ENCODE measurements around the gene ZNF652.
"Not testable (repeated sequence)": the region's sequence is repeated elsewhere in the genome, so short reads cannot be mapped to it uniquely, and the experiment has no call there.

The ZNF652 gene

GRCh38 chr17:49393491-49394255 lies 31.6 kb upstream of the ZNF652 start:
- Histone ChIP-seq H3K9me3 (ENCODE audit: low read length) (no peaks in the 10 kb centered on the region), H3K36me3 (ENCODE audit: insufficient read depth, low read length) (no peaks in the 10 kb centered on the region), H3K4me1 (ENCODE audit: insufficient read depth, low read length) (peaks cover 5% of the 10 kb centered on the region), H3K27me3 (ENCODE audit: insufficient read depth, low read length) (peaks cover 7% of the 10 kb centered on the region), H2AFZ (ENCODE audit: low read depth, low read length) (no peak overlapping the region), H3K4me3 (ENCODE audit: low read length) (no peak overlapping the region)

GRCh38 chr17:49390548-49391324 lies 28.7 kb upstream of the ZNF652 start:
- peaks cover 5% of the 10 kb centered on the region for H3K4me1 ChIP-seq (ENCODE audit: insufficient read depth, low read length)
- no peak overlapping the region for H2AFZ ChIP-seq (ENCODE audit: low read depth, low read length)
- no peaks in the 10 kb centered on the region for H3K36me3 ChIP-seq (ENCODE audit: insufficient read depth, low read length)
- H3K4me3 ChIP-seq (ENCODE audit: low read length) = no peak overlapping the region
- H3K27me3 ChIP-seq (ENCODE audit: insufficient read depth, low read length) = no peaks in the 10 kb centered on the region
- H3K9me3 ChIP-seq (ENCODE audit: low read length) = no peaks in the 10 kb centered on the region

DNA sequence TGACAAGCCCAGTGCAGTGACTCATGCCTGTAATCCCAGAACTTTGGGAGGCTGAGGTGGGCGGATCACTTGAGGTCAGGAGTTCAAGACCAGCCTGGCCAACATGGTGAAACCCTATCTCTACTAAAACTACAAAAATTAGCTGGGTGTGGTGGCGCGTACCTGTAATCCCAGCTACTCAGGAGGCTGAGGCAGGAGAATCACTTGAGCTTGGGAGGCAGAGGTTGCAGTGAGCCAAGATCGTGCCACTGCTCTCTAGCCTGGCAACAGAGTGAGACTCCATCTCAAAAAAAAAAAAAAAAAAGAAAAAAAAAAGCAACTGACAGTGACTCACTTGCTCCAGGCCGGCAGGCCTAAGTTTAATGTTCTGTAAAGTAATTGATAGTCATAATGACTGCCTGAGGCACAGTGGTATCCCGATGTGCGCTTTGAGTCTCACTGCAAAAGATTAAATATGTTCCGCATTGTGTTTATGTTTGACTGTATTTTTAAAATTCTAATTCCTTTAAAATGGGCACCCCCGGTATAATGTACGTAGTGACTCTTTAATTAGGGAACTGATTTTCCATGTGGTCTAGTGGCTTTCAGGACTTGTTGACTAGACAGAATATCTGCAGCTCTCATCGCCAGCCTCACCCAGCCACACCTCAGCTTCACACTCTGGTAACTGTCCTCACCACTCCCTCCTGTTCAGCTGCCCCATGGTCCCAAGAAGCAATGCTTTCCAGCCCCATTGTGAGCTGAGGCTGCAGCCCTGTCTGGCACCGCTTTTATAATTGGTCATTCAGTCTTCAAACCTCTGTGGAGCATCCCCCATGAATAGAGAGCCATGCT lies 27.7 kb upstream of the ZNF652 start:
- H3K4me3 ChIP-seq (ENCODE audit: low read length); H3K36me3 ChIP-seq (ENCODE audit: insufficient read depth, low read length); H2AFZ ChIP-seq (ENCODE audit: low read depth, low read length); H3K9me3 ChIP-seq (ENCODE audit: low read length); H3K4me1 ChIP-seq (ENCODE audit: insufficient read depth, low read length); H3K27me3 ChIP-seq (ENCODE audit: insufficient read depth, low read length): not testable (repeated sequence)

- no peaks in the 10 kb centered on the region for H3K27me3 ChIP-seq (ENCODE audit: insufficient read depth, low read length)
- no peaks in the 10 kb centered on the region for H3K36me3 ChIP-seq (ENCODE audit: insufficient read depth, low read length)
- H3K4me3 ChIP-seq (ENCODE audit: low read length) = no peak overlapping the region
- H2AFZ ChIP-seq (ENCODE audit: low read depth, low read length) = no peak overlapping the region
- no peaks in the 10 kb centered on the region for H3K9me3 ChIP-seq (ENCODE audit: low read length)
- H3K4me1 ChIP-seq (ENCODE audit: insufficient read depth, low read length) = peaks cover 5% of the 10 kb centered on the region
These were observed 26.9 kb upstream of the ZNF652 start for GRCh38 chr17:49388692-49389513.

DNA sequence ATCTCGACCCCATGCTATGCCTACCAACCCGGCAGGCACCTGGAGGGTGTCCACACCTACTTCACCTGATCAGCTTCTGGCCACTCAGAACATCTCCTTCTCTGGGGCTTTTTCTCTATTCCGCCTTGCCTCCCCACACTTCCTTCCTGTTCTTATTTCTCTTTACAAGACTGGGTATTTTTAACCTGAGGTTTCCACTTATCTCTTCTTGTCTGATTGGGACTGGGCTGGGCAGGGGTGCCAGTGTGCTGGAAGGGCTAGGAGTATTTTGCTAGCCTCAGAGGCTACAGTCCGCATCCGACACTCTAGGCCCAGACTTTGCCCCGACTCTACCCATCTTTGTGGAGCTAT lies 26.2 kb upstream of the ZNF652 start:
- H3K9me3 ChIP-seq (ENCODE audit: low read length) = peaks cover under 1% of the 10 kb centered on the region
- H3K4me1 ChIP-seq (ENCODE audit: insufficient read depth, low read length) = peaks cover 5% of the 10 kb centered on the region

GRCh38 chr17:49387498-49388289 lies 25.6 kb upstream of the ZNF652 start:
- Histone ChIP-seq H3K27me3 (ENCODE audit: insufficient read depth, low read length) (peaks cover 3% of the 10 kb centered on the region), H3K9me3 (ENCODE audit: low read length) (peaks cover 2% of the 10 kb centered on the region), H3K4me1 (ENCODE audit: insufficient read depth, low read length) (peaks cover 5% of the 10 kb centered on the region), H3K4me3 (ENCODE audit: low read length) (no peak overlapping the region), H3K36me3 (ENCODE audit: insufficient read depth, low read length) (no peaks in the 10 kb centered on the region), H2AFZ (ENCODE audit: low read depth, low read length) (no peak overlapping the region)

More for the DNA sequence above, 26.2 kb upstream of the ZNF652 start:
- no peaks in the 10 kb centered on the region for H3K36me3 ChIP-seq (ENCODE audit: insufficient read depth, low read length)
- peaks cover under 1% of the 10 kb centered on the region for H3K27me3 ChIP-seq (ENCODE audit: insufficient read depth, low read length)
- no peak overlapping the region for H2AFZ ChIP-seq (ENCODE audit: low read depth, low read length)
- no peak overlapping the region for H3K4me3 ChIP-seq (ENCODE audit: low read length)

DNA sequence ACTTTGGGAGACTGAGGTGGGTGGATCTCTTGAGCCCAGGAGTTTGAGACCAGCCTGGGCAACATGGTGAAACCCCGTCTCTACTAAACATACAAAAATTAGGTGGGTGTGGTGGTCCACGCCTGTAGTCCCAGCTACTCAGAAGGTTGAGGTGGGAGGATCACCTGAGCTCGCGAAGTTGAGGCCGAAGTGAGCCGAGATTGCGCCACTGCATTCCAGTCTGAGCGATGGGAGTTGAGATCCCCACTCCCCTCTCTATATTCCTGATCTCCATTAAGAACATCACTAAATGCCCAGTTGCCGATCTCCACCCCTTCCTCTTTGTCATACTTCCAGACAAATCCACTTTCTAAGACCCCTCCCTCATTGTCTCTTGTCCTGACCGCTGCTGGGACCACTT lies 24.3 kb upstream of the ZNF652 start:
- no peak overlapping the region for H2AFZ ChIP-seq (ENCODE audit: low read depth, low read length)
- peaks cover 5% of the 10 kb centered on the region for H3K4me1 ChIP-seq (ENCODE audit: insufficient read depth, low read length)
- H3K4me3 ChIP-seq (ENCODE audit: low read length) = no peak overlapping the region
- H3K27me3 ChIP-seq (ENCODE audit: insufficient read depth, low read length) = peaks cover 3% of the 10 kb centered on the region
- H3K36me3 ChIP-seq (ENCODE audit: insufficient read depth, low read length) = no peaks in the 10 kb centered on the region
- H3K9me3 ChIP-seq (ENCODE audit: low read length) = peaks cover 2% of the 10 kb centered on the region

GRCh38 chr17:49384951-49385350 lies 22.9 kb upstream of the ZNF652 start:
- Histone ChIP-seq H3K9me3 (ENCODE audit: low read length) (peaks cover 2% of the 10 kb centered on the region), H3K4me1 (ENCODE audit: insufficient read depth, low read length) (no peaks in the 10 kb centered on the region)

DNA sequence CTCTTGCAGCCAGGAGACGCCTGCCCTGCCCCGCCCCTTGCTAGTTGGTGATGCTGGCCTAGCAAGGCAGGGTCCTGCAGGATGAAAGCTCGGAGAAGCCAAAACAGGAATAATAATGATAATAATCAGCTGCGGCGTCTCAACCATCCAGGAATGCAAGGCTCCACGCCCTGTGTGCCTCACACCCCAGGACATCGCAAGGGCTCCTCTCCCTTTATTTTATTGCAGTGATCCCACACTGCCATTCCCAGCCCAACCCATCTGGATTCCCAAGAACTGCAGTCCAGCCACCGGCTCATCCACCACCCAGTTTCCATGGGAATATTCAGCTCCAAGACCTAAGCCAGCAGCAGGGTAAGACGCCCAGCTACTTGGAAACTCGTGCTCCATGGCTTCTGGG lies 21.0 kb upstream of the ZNF652 start:
- no peaks in the 10 kb centered on the region for H3K4me1 ChIP-seq (ENCODE audit: insufficient read depth, low read length)
- no peak overlapping the region for H3K4me3 ChIP-seq (ENCODE audit: low read length)
- peaks cover 2% of the 10 kb centered on the region for H3K9me3 ChIP-seq (ENCODE audit: low read length)
- no peaks in the 10 kb centered on the region for H3K36me3 ChIP-seq (ENCODE audit: insufficient read depth, low read length)
- H3K27me3 ChIP-seq (ENCODE audit: insufficient read depth, low read length) = peaks cover 3% of the 10 kb centered on the region
- no peak overlapping the region for H2AFZ ChIP-seq (ENCODE audit: low read depth, low read length)

More at GRCh38 chr17:49384951-49385350, 22.9 kb upstream of the ZNF652 start:
- H3K36me3 ChIP-seq (ENCODE audit: insufficient read depth, low read length) = no peaks in the 10 kb centered on the region
- no peak overlapping the region for H2AFZ ChIP-seq (ENCODE audit: low read depth, low read length)
- no peak overlapping the region for H3K4me3 ChIP-seq (ENCODE audit: low read length)
- H3K27me3 ChIP-seq (ENCODE audit: insufficient read depth, low read length) = peaks cover 3% of the 10 kb centered on the region

- Histone ChIP-seq H3K36me3 (ENCODE audit: insufficient read depth, low read length) (no peaks in the 10 kb centered on the region), H3K4me3 (ENCODE audit: low read length) (no peak overlapping the region), H3K9me3 (ENCODE audit: low read length) (peaks cover 2% of the 10 kb centered on the region), H3K27me3 (ENCODE audit: insufficient read depth, low read length) (peaks cover 3% of the 10 kb centered on the region), H3K4me1 (ENCODE audit: insufficient read depth, low read length) (no peaks in the 10 kb centered on the region), H2AFZ (ENCODE audit: low read depth, low read length) (no peak overlapping the region)
These were observed 20.5 kb upstream of the ZNF652 start for GRCh38 chr17:49382556-49382955.

DNA sequence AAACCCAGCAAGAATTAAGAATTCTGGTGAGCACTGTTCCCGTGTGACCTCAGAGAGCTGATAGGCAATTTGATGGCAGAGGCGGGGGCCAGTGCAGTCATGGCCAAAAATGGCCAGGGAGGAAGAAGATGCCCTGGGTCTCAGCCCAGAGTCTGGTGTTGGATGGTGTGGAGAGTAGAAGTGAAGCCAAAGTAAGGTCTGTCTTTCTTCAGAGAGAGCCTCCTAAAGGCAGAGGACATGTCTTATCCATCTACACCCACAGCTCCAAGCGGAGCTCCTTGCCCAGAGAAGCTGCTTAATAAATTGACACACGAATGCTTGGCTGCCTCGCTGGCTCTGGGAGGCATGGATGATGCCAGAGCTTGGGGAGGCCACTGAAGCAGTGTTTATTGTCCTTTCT lies 19.7 kb upstream of the ZNF652 start:
- H2AFZ ChIP-seq (ENCODE audit: low read depth, low read length) = no peak overlapping the region
- no peaks in the 10 kb centered on the region for H3K36me3 ChIP-seq (ENCODE audit: insufficient read depth, low read length)
- no peaks in the 10 kb centered on the region for H3K4me1 ChIP-seq (ENCODE audit: insufficient read depth, low read length)
- peaks cover 2% of the 10 kb centered on the region for H3K9me3 ChIP-seq (ENCODE audit: low read length)
- no peak overlapping the region for H3K4me3 ChIP-seq (ENCODE audit: low read length)
- peaks cover 3% of the 10 kb centered on the region for H3K27me3 ChIP-seq (ENCODE audit: insufficient read depth, low read length)

- no peaks in the 10 kb centered on the region for H3K36me3 ChIP-seq (ENCODE audit: insufficient read depth, low read length)
- peaks cover 2% of the 10 kb centered on the region for H3K9me3 ChIP-seq (ENCODE audit: low read length)
- H2AFZ ChIP-seq (ENCODE audit: low read depth, low read length) = no peak overlapping the region
- peaks cover 3% of the 10 kb centered on the region for H3K27me3 ChIP-seq (ENCODE audit: insufficient read depth, low read length)
- no peak overlapping the region for H3K4me3 ChIP-seq (ENCODE audit: low read length)
- no peaks in the 10 kb centered on the region for H3K4me1 ChIP-seq (ENCODE audit: insufficient read depth, low read length)
These were observed 19.0 kb upstream of the ZNF652 start for GRCh38 chr17:49381033-49381432.
